ENCODE data around the gene RPS8.
A peak's percentile ranks its signal among the peaks of the same experiment; 100 is the strongest.
"Not testable (repeated sequence)": the region's sequence is repeated elsewhere in the genome, so short reads cannot be mapped to it uniquely, and the experiment has no call there.

Gene RPS8

GRCh38 chr1:44780583-44781121, 5.3 kb downstream of the RPS8 start:
- no peak for DNase-seq (ENCODE audit: low read depth, low spot score)

DNA sequence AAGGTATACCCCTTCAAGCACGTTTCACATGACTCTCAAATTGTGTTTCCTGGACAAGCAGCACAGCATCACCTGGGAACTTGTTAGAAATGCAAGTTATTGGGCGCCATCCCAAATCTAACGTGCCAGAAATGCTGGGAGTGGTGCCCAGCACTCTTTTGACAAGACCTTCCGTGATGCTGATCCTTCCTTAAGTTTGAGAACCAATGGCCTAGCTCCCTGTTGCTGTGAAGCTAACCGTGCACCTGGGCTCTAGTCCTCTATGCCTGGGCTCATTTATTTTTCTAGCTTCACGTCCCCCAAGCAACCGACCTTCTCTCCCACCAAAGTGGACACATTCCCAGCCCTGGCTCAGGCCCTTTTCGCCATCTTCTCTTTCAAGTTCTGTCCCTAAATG, 8.4 kb downstream of the RPS8 start:
- DNase-seq (ENCODE audit: low read depth, low spot score) = no peak

DNA sequence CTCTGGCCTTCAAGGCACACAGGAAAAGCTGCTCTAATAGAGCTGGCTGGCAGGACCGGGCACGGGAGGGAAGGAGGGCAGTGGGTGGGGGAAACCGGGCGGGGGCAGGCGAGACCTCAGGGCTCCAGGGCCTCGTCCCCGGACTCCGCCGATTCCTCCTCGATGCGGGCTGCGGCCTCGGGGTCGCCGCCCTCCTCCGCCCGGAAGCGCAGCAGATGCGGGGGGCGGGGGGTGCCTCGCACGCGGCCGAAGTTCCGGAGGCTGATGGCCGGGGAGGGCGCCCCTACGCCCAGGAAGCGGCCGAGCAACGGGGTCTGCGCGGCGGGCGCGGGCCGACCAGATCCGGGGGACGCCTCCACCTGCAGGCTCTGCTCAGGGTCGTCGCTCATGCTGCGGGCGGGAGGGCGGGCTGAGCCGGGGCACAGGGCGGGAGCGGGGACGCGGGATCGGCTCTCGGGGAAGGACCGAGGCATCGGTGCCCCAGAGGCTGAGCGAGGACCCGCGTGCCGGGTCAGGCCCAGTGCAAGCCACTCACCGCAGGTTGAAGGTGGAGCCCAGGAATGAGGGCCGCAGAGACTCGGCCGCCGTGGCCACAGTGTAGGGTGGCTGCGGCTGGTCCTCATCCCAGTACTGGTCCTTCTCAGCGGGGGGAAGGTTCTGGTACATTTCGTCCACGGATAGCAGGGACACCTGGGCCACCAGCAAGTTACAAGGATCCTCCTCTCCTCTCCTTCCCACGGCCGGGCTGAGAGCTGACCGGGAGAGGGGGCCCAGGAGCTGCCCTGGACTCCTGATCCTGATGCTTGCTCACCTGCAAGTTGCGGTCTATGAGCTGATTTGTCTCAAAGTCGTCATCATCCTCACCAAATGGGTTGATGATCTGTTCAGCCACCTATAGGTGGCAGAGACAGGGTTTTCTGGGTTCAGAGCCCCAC, 9.0 kb downstream of the RPS8 start:
- no peak for DNase-seq (ENCODE audit: low read depth, low spot score)

DNA sequence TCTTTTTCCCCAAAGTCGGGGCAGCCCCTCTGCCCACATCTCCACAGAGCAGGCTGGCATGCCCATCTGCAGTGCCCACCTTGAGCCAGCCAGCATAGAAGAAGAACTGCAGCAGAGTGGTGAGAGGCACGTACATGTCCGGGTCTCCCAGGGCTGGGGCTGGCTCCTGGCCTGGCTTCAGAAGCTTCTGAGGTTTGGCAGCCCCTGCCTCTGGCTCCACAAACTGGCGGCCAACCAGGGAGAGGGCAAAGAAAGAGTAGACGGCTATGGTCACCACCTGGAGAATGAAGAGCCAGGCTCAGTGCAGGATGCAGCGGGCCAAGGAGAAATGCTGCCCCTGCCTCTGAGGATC, 9.7 kb downstream of the RPS8 start:
- DNase-seq (ENCODE audit: low read depth, low spot score) = no peak

DNA sequence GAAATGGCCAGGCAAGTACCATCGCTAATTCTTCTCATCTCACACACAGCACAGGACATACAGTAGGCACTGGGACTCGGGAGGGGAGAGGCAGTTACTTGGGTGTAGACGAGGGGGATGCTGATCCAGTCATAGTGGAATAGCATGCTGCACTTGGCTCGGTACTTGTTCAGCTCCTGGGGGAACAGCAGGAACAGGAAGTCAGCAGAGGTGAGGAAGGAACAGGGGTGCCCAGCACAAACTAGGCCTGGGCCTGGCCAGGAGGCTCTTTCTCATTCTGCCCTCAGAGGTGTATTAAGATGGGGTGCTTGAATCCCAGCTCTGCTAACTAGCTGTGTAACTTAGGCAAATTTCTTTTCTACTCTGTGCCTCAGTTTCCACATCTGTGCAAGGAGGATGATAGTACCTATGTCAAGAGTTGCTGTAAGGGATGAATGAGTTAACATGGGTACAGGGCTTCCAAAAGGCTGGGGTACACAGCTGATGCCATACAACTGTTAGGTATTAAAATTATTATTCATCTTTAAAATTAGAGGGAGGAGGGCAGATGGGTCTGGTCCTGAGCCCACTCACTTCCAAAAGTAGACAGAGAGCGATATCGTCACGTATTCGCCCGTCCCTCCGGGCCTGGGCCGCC, 10.3 kb downstream of the RPS8 start:
- DNase-seq (ENCODE audit: low read depth, low spot score) = no peak

DNA sequence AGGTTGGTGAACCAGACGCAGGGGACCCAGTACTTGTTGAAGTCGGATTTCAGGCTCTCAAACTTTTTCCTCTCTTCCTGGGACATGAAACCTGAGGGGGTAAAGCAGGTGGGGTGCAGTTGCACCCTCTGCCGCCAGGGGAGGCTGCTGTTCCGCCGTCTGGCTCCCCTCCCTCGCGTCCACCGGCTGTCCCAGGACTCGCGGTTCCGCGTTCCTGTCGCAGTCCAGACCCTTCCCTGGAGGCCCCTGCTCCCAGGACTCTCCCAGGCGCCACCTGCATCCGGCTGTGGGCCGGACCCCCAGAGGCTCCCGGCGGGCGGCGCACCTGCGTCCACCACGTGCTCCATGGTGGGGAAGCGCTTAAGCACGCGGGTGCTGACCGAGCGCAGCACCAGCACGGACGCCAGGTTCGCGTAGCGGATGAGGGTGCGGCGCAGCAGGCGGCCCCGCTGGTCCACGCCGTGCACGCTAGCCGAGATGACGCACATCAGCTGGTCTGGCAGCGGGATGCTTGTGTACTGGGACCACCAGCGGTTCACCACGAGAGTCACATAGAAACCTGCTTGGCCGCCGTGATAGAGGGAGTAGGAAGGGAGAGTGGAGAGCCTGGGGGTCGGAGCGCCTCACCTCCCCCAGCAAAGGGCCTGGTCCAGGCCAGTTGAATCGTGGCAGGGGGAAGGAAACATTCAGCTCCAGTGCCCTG, 10.9 kb downstream of the RPS8 start:
- DNase-seq (ENCODE audit: low read depth, low spot score) = peak; percentile 59

- no peak for DNase-seq (ENCODE audit: low read depth, low spot score)
Measured at GRCh38 chr1:44786841-44787426, 11.6 kb downstream of the RPS8 start.

DNA sequence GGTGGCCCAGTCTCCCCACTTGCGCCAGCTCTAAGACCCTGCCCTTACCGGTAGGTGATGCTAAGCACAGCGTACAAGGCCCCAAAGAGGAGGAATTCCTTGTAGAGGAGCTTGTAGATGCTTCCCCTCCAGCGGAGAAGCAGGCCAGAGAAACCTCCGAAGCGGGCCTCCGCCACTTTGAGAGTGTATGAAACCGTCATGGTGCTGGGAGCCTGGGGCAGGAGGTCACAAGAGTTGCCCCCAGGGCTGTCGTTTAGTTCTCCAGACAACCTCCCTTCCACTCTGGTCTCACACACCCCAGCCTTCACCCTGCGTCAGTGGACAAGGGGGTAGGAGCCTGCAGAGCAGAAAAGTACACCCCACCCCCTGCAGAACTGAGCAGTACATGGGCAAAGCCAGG, 12.2 kb downstream of the RPS8 start:
- no peak for DNase-seq (ENCODE audit: low read depth, low spot score)

DNA sequence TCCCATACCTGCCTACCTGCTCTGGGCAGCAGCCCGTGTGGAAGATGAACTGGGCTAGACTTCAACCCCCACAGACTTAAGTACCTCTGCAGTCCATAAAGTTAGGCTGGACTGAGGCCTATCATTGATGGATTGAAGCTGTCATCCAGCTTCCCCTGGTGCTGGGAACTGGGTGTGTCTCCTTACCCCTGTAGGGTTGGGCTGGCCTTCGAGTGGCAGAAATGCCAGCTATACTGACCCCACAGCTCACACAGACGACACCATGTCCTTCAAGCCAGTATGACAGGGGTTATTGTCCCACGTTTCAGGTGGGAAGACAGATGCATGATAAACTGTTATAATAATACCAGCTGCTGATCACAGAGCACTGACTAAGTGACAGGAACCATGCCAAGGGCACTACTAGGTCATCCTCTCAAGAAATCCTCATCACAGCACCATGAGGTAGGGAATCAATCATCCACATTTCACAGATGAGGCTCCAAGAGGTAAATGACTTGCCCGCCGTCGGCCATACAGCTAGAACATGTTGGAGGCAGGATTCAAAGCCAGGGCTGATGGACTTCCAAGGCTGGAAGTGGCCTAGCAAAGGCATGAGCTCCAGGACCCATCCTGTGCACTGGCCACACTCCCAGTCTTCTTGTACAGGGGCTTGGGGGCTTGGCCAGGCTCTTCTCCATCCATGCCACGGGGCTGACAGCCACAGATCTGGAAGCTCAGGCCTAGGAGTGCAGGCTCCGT, 12.9 kb downstream of the RPS8 start, which contains the start of gene BEST4:
TSS of gene BEST4 (minus strand) at position 51 of the 741 bp plus-strand sequence. CDS start 465 bp downstream, outside the sequence.
- DNase-seq (ENCODE audit: low read depth, low spot score) = no peak

- no peak for DNase-seq (ENCODE audit: low read depth, low spot score)
Measured at GRCh38 chr1:44790968-44791801, 15.8 kb downstream of the RPS8 start.

GRCh38 chr1:44792736-44793502, 17.6 kb downstream of the RPS8 start:
- no peak for DNase-seq (ENCODE audit: low read depth, low spot score)

- not testable (repeated sequence) for DNase-seq (ENCODE audit: low read depth, low spot score)
Measured at GRCh38 chr1:44797886-44798285, 22.5 kb downstream of the RPS8 start.

- DNase-seq (ENCODE audit: low read depth, low spot score) = no peak
Measured at GRCh38 chr1:44798481-44799365, 23.4 kb downstream of the RPS8 start.

GRCh38 chr1:44799770-44800584, 24.6 kb downstream of the RPS8 start, which contains the start of gene PLK3:
PLK3 (plus strand) TSS chr1:44800377; CDS start chr1:44800464, 87 bp downstream.
- DNase-seq (ENCODE audit: low read depth, low spot score) = peak; percentile 97

GRCh38 chr1:44801491-44802305, 26.4 kb downstream of the RPS8 start:
- DNase-seq (ENCODE audit: low read depth, low spot score) = no peak

DNA sequence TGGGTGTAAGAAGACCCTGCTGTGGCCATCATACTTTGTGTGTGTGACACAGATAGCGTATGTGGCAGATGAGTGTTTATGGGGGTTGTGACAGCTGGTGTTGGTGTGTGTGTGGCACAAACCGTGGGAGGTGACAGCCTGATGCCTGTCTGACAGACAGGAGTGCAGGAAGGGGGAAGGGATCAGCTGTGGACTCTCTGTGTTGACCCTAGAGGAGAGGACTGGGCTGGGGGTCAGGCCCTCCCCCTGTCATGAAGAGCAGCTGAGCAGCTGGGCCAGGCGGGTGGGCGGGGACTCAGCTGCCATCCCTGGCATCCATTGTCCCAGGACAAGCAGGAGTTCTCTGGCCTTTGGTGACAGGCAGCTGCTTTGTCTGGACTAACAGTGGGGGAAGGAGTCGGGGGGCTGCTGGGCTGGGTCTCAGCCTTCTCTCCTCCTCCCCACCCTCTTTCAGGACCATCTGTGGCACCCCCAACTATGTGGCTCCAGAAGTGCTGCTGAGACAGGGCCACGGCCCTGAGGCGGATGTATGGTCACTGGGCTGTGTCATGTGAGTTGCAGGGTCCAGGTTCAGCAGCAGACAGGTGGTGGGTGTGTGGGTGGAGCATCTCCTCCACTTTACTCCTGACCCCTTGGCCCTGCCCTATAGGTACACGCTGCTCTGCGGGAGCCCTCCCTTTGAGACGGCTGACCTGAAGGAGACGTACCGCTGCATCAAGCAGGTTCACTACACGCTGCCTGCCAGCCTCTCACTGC, 27.1 kb downstream of the RPS8 start:
- DNase-seq (ENCODE audit: low read depth, low spot score) = no peak

All from activated naive CD8-positive, alpha-beta T cell treated with anti-CD3 and anti-CD28 coated beads, Interleukin-2, amount 50 U/mL, for 16 hours (primary cell).